AG10803 (cell line): ENCODE data around the gene MED27.

Experiments used
- DNase-seq: peaks from one replicate; pipeline ENCODE4 v3.0.0; 2010; ENCODE audit warnings: low read depth
- H3K4me3 ChIP-seq: 2 replicates; pipeline ENCODE4 v1.5.1; 2011; ENCODE audit warnings: mild to moderate bottlenecking, low read length, control low read depth
- CTCF ChIP-seq: conservative IDR thresholded peaks from 2 replicates; pipeline ENCODE4 v1.5.1; 2011; ENCODE audit warnings: mild to moderate bottlenecking, low read length, control low read depth, inconsistent platforms

Gene MED27

DNA sequence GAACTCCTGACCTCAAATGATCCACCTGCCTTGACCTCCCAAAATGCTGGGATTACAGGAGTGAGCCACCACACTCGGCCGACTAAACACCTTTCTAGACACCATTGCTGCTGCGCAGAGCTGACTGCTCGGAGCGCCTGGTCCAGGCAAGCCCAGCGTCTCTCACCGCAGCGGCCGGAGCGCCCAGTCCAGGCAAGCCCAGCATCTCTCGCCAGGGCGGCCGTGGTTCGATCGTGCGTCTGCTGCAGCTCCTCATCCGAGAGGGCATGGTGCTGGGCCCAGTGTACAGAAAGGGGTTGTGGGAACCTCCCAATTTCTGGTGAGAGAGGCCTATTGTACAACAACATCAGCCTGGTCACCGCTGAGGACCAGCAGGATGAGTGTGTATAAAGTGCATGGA is 230.3 kb downstream of the MED27 start:
- DNase-seq = no peak
- TF ChIP-seq CTCF = no peak
- H3K4me3 ChIP-seq = no peak overlapping the region

DNA sequence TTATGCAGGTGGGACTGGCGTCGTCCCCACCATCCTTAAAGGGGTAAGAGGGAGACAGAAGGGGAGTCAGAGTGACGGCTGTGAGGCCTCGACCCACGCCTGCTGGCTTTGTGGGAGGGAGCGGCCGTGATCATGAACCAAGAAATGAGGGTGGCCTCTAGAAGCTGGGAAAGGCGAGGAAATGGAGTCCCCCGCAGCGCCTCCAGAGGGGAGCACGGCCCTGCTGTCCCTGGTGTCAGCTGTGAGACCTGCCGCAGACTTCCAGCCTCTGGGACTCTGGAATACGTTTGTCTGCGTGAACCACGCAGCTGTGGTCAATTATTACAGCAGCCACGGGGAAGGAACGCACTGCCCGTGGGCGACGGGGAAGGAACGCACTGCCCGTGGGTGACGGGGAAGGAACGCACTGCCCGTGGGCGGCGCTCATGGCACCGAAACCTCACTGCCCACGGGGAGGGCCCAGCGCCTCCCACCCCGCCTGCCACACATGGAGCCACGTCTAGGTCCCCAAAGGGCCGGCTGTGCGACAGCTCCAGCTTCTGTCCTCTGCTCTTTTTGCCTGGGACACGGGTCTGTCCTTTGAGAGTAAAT is 231.0 kb downstream of the MED27 start:
- no peak for TF ChIP-seq CTCF
- no peak for DNase-seq
- H3K4me3 ChIP-seq = no peak overlapping the region

DNA sequence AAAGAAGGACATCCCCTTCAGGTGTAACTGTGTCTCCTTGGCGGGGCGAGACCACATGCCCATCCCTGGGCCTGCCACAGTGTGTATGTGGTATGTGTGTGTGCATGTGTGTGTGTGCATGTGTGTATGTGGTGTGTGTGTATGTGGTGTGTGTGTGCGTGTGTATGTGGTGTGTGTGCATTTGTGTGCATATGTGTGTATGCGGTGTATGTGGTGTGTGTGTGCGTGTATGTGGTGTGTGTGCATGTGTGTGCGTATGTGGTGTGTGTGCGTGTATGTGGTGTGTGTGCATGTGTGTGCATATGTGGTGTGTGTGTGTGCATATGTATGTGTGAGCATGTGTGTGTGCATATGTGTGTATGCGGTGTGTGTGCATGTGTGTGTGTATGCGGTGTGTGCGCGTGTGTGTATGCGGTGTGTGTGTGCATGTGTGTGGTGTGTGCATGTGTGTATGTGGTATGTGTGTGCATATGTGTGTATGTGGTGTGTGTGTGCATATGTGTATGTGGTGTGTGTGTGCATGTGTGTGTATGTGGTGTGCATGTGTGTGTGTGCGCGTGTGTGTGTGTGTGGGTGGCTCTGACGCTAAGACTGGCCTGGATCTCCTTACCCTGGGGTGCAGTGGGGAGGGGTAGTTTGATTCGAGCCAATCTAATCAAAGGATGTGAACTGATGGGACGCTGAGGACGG is 231.9 kb downstream of the MED27 start:
- no peak overlapping the region for H3K4me3 ChIP-seq
- no peak for TF ChIP-seq CTCF
- no peak for DNase-seq

GRCh38 chr9:131845305-131846298 is 234.1 kb downstream of the MED27 start:
- TF ChIP-seq CTCF = no peak
- no peak for DNase-seq
- no peak overlapping the region for H3K4me3 ChIP-seq

DNA sequence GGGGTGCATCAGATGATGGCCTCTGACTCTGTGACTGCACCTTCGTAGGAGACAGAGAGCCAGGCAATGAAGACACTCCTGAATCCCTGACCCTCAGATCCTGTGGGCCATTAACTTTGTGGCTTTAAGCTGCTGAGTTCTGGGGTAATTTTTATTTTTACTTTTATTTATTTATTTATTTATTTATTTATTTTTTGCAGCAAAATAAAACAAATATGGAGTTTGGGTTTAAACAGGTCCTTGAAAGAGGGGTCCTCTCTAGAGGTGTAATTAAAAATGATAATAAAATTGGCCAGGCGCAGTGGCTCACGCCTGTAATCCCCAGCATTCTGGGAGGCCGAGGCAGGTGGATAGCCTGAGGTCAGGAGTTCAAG is 234.9 kb downstream of the MED27 start:
- TF ChIP-seq CTCF = no peak
- DNase-seq = no peak
- H3K4me3 ChIP-seq = no peak overlapping the region

GRCh38 chr9:131843989-131844744 is 235.5 kb downstream of the MED27 start:
- no peak for TF ChIP-seq CTCF
- H3K4me3 ChIP-seq = no peak overlapping the region
- DNase-seq = no peak
